Mesendoderm (in vitro differentiated cells): ENCODE measurements around the gene PDE4D.
A peak's percentile ranks its signal among the peaks of the same experiment; 100 is the strongest.

Experiments used
- DNase-seq: peaks from one replicate; pipeline ENCODE4 v3.0.0; 2013
- H2AK5ac ChIP-seq: 2 replicates; pipeline ENCODE4 v1.6.1; 2013; ENCODE audit warnings: low read length, inconsistent platforms
- H2BK120ac ChIP-seq: 2 replicates; pipeline ENCODE4 v1.6.1; 2013; ENCODE audit warnings: low read depth, mild to moderate bottlenecking, low read length, moderate library complexity, mixed read lengths
- H2BK15ac ChIP-seq: replicated peaks from 2 replicates; pipeline ENCODE4 v1.6.1; 2013; ENCODE audit warnings: low read depth, mild to moderate bottlenecking, moderate library complexity
- H2BK5ac ChIP-seq: 2 replicates; pipeline ENCODE4 v1.6.1; 2013; ENCODE audit warnings: low read length, inconsistent platforms
- H3K18ac ChIP-seq: 2 replicates; pipeline ENCODE4 v1.6.1; 2013; ENCODE audit warnings: mild to moderate bottlenecking, low read length, mixed read lengths
- H3K23ac ChIP-seq: one replicate; pipeline ENCODE4 v1.6.1; 2013; ENCODE audit warnings: low read length
- H3K27ac ChIP-seq: 2 replicates; pipeline ENCODE4 v1.5.1; 2013; ENCODE audit warnings: low read depth, mild to moderate bottlenecking, inconsistent platforms, low read length, moderate library complexity
- H3K27me3 ChIP-seq: 2 replicates; pipeline ENCODE4 v1.6.1; 2013; ENCODE audit warnings: low read length, control low read depth, mild to moderate bottlenecking, inconsistent platforms; ENCODE audit not compliant: insufficient read depth, poor library complexity
- H3K36me3 ChIP-seq: 2 replicates; pipeline ENCODE4 v1.6.1; 2013; ENCODE audit warnings: low read length, inconsistent platforms; ENCODE audit not compliant: control insufficient read depth, insufficient read depth
- H3K4ac ChIP-seq: one replicate; pipeline ENCODE4 v1.6.1; 2013; ENCODE audit warnings: low read depth, mild to moderate bottlenecking, low read length, moderate library complexity
- H3K4me1 ChIP-seq: 2 replicates; pipeline ENCODE4 v1.6.1; 2013; ENCODE audit warnings: low read depth, low read length, inconsistent platforms; ENCODE audit not compliant: control insufficient read depth
- H3K4me2 ChIP-seq: 2 replicates; pipeline ENCODE4 v1.6.1; 2013; ENCODE audit warnings: low read length
- H3K4me3 ChIP-seq: 2 replicates; pipeline ENCODE4 v1.5.1; 2013; ENCODE audit warnings: mild to moderate bottlenecking, low read length
- H3K56ac ChIP-seq: one replicate; pipeline ENCODE4 v1.6.1; 2013; ENCODE audit warnings: low read length
- H3K79me1 ChIP-seq: 2 replicates; pipeline ENCODE4 v1.6.1; 2013; ENCODE audit warnings: low read length, inconsistent platforms
- H3K79me2 ChIP-seq: 2 replicates; pipeline ENCODE4 v1.6.1; 2013; ENCODE audit warnings: mild to moderate bottlenecking, low read length; ENCODE audit not compliant: control insufficient read depth, insufficient read depth
- H3K9ac ChIP-seq: 2 replicates; pipeline ENCODE4 v1.6.1; 2013; ENCODE audit warnings: low read length, inconsistent platforms
- H4K5ac ChIP-seq: one replicate; pipeline ENCODE4 v1.6.1; 2013; ENCODE audit warnings: low read length
- H4K8ac ChIP-seq: one replicate; pipeline ENCODE4 v1.6.1; 2013; ENCODE audit warnings: low read depth, mild to moderate bottlenecking, control low read depth, low read length, moderate library complexity
- WGBS: extraction: QIAGEN DNeasy Blood & Tissue Kit; methylation state at CpG from one replicate; pipeline ENCODE4 v1.1.7; 2013; ENCODE audit warnings: low lambda C conversion rate, missing lambda C conversion rate; ENCODE audit not compliant: insufficient coverage; ENCODE audit errors: extremely low coverage; 5-methylcytosine and 5-hydroxymethylcytosine counted together

PDE4D gene

DNA sequence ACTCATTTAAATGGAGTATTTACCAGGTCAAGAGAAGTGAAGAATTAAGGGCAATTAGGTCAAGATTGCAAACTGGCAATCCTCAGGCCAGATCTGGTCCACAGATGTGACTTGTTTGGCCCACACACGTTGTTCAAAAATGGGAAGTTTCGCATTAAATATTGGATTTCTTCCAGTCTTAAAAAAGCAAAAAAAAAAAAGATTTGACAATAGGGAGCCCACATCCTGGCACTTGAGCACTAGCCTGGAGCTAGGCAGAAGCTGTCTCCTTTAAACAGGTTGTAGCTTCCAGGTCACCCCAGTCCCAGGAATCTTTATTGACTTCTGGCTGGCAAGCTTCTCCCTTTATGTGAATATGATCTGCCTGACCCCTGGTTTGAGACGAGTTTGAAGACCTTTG is 790.2 kb downstream of the PDE4D start:
- H2BK15ac ChIP-seq = no peak overlapping the region
- H3K79me1 ChIP-seq = no peaks in the 10 kb centered on the region
- H2BK5ac ChIP-seq = no peak overlapping the region
- H3K18ac ChIP-seq = no peak overlapping the region
- no peaks in the 10 kb centered on the region for H3K36me3 ChIP-seq
- H3K27ac ChIP-seq = no peak overlapping the region
- no peaks in the 10 kb centered on the region for H3K27me3 ChIP-seq
- H3K4me1 ChIP-seq = no peaks in the 10 kb centered on the region
- DNase-seq = no peak
- no peak overlapping the region for H3K23ac ChIP-seq
- no peak overlapping the region for H3K9ac ChIP-seq
- H2BK120ac ChIP-seq = no peak overlapping the region
- no CpG with 5 or more reads among the region's 3 CpGs for WGBS
- H3K79me2 ChIP-seq = no peaks in the 10 kb centered on the region
- H2AK5ac ChIP-seq = no peak overlapping the region
- peak overlapping the region; percentile 29 for H3K4ac ChIP-seq
- no peak overlapping the region for H3K4me3 ChIP-seq
- H3K4me2 ChIP-seq = no peak overlapping the region
- no peak overlapping the region for H3K56ac ChIP-seq
- no peak overlapping the region for H4K5ac ChIP-seq
- no peak overlapping the region for H4K8ac ChIP-seq

DNA sequence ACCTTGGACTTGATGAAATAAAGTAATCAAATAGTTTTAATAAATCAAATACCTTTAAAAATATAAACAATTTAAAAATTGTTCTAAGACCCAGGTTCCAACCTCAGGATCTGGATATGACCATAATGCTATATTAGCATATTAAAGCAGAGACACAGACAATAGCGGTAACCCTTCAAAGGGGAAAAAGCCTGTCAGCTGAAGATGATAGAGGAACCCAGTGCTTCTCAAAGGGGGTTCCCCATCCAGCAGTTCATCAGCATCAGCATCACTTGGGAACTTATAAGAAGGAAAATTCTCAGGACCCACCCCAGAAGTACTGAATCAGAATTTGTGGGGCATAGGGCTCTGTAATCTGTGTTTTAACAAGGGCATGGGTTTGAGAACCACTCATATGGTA is 791.1 kb downstream of the PDE4D start:
- H2AK5ac ChIP-seq = no peak overlapping the region
- H3K4me3 ChIP-seq = no peak overlapping the region
- no peak overlapping the region for H3K18ac ChIP-seq
- H3K4me1 ChIP-seq = no peaks in the 10 kb centered on the region
- H3K23ac ChIP-seq = no peak overlapping the region
- no peak overlapping the region for H3K9ac ChIP-seq
- H3K27ac ChIP-seq = no peak overlapping the region
- H3K56ac ChIP-seq = no peak overlapping the region
- H4K8ac ChIP-seq = no peak overlapping the region
- H3K27me3 ChIP-seq = no peaks in the 10 kb centered on the region
- WGBS = no CpG with 5 or more reads among the region's 1 CpG
- no peak overlapping the region for H2BK120ac ChIP-seq
- no peak overlapping the region for H2BK5ac ChIP-seq
- no peaks in the 10 kb centered on the region for H3K79me2 ChIP-seq
- no peak overlapping the region for H4K5ac ChIP-seq
- no peak overlapping the region for H3K4ac ChIP-seq
- H3K36me3 ChIP-seq = no peaks in the 10 kb centered on the region
- H3K4me2 ChIP-seq = no peak overlapping the region
- DNase-seq = no peak
- no peak overlapping the region for H2BK15ac ChIP-seq
- no peaks in the 10 kb centered on the region for H3K79me1 ChIP-seq

DNA sequence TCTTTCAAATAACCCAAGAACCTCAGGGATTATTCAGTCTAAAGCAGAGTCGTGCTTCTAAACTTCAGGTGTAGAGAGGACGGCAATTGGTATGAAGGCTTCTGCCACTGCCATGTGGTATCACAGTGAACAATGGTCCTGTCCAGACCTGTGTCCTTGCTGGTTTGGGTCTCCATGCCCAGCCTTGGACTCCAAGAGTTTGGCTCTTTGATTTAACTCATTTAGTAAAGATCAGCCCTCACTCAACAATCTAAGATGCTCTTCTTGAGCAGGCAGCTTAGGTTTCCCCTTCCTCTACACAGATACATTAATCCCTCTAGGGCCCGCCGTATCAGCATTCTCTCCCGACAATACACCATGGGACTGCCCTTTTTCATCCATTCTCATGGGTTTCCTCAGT is 792.7 kb downstream of the PDE4D start:
- H3K27me3 ChIP-seq = no peaks in the 10 kb centered on the region
- H3K4me2 ChIP-seq = no peak overlapping the region
- no peaks in the 10 kb centered on the region for H3K79me2 ChIP-seq
- WGBS = no CpG with 5 or more reads among the region's 5 CpGs
- H3K27ac ChIP-seq = no peak overlapping the region
- no peak overlapping the region for H3K18ac ChIP-seq
- H3K79me1 ChIP-seq = no peaks in the 10 kb centered on the region
- no peak overlapping the region for H3K4me3 ChIP-seq
- H4K8ac ChIP-seq = no peak overlapping the region
- H2BK5ac ChIP-seq = no peak overlapping the region
- no peak overlapping the region for H3K4ac ChIP-seq
- no peak for DNase-seq
- no peak overlapping the region for H3K9ac ChIP-seq
- H2BK15ac ChIP-seq = no peak overlapping the region
- no peak overlapping the region for H3K56ac ChIP-seq
- H4K5ac ChIP-seq = no peak overlapping the region
- H2AK5ac ChIP-seq = no peak overlapping the region
- no peaks in the 10 kb centered on the region for H3K36me3 ChIP-seq
- H2BK120ac ChIP-seq = no peak overlapping the region
- H3K4me1 ChIP-seq = no peaks in the 10 kb centered on the region
- no peak overlapping the region for H3K23ac ChIP-seq

DNA sequence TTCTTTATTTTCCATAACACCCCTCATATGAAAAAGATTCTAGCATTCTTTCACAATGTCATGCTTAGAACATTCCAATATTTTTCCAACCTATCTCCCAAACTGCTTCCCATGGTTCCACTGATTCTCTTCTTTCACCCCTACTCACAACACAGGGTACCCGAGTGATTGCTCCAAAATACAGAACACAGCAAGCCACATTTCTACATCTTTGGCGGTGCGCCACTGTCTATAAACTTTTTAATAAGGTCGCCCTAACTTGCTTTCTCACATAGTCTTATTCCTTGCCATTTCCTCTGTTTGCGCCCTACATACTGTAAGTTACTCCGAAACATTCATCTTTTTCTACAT is 793.6 kb downstream of the PDE4D start:
- Histone ChIP-seq H3K4me1 (no peaks in the 10 kb centered on the region), H2AK5ac (no peak overlapping the region), H3K9ac (no peak overlapping the region), H3K23ac (no peak overlapping the region), H4K8ac (no peak overlapping the region), H3K36me3 (no peaks in the 10 kb centered on the region), H2BK15ac (no peak overlapping the region), H3K27ac (no peak overlapping the region), H2BK5ac (no peak overlapping the region), H2BK120ac (no peak overlapping the region), H4K5ac (no peak overlapping the region), H3K4me2 (no peak overlapping the region), H3K4ac (no peak overlapping the region), H3K4me3 (no peak overlapping the region), H3K56ac (no peak overlapping the region), H3K79me1 (no peaks in the 10 kb centered on the region), H3K18ac (no peak overlapping the region), H3K79me2 (no peaks in the 10 kb centered on the region), H3K27me3 (no peaks in the 10 kb centered on the region)
- no peak for DNase-seq
- no CpG with 5 or more reads among the region's 6 CpGs for WGBS

DNA sequence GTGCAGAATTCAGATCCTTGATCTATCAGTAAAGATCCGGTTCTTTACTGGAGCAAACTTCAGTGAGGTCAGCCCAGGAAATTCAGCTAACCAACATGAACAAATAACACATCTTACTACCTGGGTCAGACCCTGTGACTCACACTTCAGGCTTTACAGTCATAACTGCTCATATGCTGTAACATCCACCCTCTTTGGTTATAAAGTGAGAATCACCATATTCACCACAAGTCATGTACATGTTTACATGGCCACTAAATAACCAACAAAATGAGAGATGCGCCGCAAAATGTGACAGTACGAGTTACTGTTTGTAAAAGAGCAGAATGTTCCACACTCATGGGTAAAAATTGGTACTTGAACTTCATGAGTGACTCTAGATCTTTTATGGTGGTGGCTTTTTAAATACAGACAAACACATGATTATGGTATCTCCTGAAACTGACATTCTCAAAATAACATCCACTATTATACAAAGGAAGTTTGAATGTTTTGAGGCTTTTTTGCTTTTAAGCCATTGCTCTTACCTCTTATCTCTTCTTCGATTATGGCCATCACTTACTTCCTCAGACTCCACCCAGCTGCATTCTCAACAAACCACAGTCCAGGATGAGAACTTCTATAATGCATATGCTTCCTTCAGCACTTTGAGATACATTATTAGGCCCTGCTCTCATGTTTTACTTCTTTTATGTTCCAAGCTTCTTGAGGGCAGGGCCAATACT is 794.1 kb downstream of the PDE4D start:
- Histone ChIP-seq H3K9ac (no peak overlapping the region), H3K23ac (no peak overlapping the region), H3K4me1 (no peaks in the 10 kb centered on the region), H3K56ac (no peak overlapping the region), H3K4me2 (no peak overlapping the region), H2AK5ac (no peak overlapping the region), H2BK120ac (no peak overlapping the region), H4K8ac (no peak overlapping the region), H3K79me1 (no peaks in the 10 kb centered on the region), H3K79me2 (no peaks in the 10 kb centered on the region), H4K5ac (no peak overlapping the region), H3K36me3 (no peaks in the 10 kb centered on the region), H3K27ac (no peak overlapping the region), H3K18ac (no peak overlapping the region), H3K27me3 (no peaks in the 10 kb centered on the region), H2BK15ac (no peak overlapping the region), H2BK5ac (no peak overlapping the region), H3K4ac (no peak overlapping the region), H3K4me3 (no peak overlapping the region)
- no CpG with 5 or more reads among the region's 5 CpGs for WGBS
- DNase-seq = no peak

DNA sequence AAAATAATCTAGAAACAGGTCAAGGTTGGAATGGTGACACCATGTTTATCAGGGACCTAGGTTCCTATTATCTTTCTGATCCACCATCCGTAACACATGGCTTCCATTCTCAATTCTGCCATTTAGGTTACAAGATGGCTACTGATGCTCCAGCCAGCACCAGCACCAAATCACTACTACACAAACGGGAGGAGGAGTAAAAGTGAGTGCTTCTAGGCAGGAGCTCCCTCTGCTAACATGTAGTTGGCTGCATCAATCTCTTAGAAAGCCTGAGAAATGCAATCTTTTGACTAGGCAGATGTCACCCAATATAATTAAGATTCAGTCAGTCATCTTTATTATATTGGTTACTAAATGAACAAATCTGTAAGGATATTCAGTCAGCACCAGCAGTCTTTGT is 794.8 kb downstream of the PDE4D start:
- H3K36me3 ChIP-seq = no peaks in the 10 kb centered on the region
- no peak overlapping the region for H2BK120ac ChIP-seq
- H3K27ac ChIP-seq = no peak overlapping the region
- H3K27me3 ChIP-seq = no peaks in the 10 kb centered on the region
- no peak overlapping the region for H3K4ac ChIP-seq
- H3K18ac ChIP-seq = no peak overlapping the region
- no peaks in the 10 kb centered on the region for H3K79me1 ChIP-seq
- no peak overlapping the region for H3K4me2 ChIP-seq
- DNase-seq = no peak
- H3K4me1 ChIP-seq = no peaks in the 10 kb centered on the region
- no peak overlapping the region for H3K4me3 ChIP-seq
- H2BK5ac ChIP-seq = no peak overlapping the region
- H3K9ac ChIP-seq = no peak overlapping the region
- H2BK15ac ChIP-seq = no peak overlapping the region
- H3K79me2 ChIP-seq = no peaks in the 10 kb centered on the region
- no CpG with 5 or more reads among the region's 2 CpGs for WGBS
- H4K5ac ChIP-seq = no peak overlapping the region
- no peak overlapping the region for H2AK5ac ChIP-seq
- H4K8ac ChIP-seq = no peak overlapping the region
- no peak overlapping the region for H3K23ac ChIP-seq
- no peak overlapping the region for H3K56ac ChIP-seq
